HepG2 (cell line): Measurements from ENCODE around the gene DQX1. TPM values are rescaled to one million over a fixed set of nuclear protein-coding genes. Genes with fewer than 3 reads are reported as not detected.

ENCODE experiments used
- AGO2 ChIP-seq: fragments of 200-400 bp; formaldehyde crosslinking; optimal IDR thresholded peaks from 2 replicates; pipeline ENCODE3; 2017; ENCODE audit warnings: mild to moderate bottlenecking, low read depth, low read length, moderate library complexity
- ASH2L ChIP-seq: fragments of 300-600, 200-600 bp; sonication (generic); IDR thresholded peaks from 2 replicates; pipeline ENCODE4 v1.7.0; 2017; ENCODE audit warnings: low read depth, mild to moderate bottlenecking, moderate library complexity, mixed read lengths, low read length; ENCODE audit not compliant: insufficient read length
- CCDC6 ChIP-seq: sonication (generic); formaldehyde crosslinking; IDR thresholded peaks from 2 replicates; pipeline ENCODE4 v1.8.1; 2022; ENCODE audit warnings: mild to moderate bottlenecking, missing genetic modification reagents, moderate library complexity
- DPF2 ChIP-seq: sonication (generic); formaldehyde crosslinking; IDR thresholded peaks from 2 replicates; pipeline ENCODE4 v1.4.0; 2020; ENCODE audit warnings: mild to moderate bottlenecking, low read depth, missing genetic modification reagents, borderline replicate concordance
- FOXA3 ChIP-seq: IDR thresholded peaks from 2 replicates; pipeline ENCODE4 v1.6.1; 2016; ENCODE audit warnings: missing genetic modification reagents, missing compliant biosample characterization
- HDAC1 ChIP-seq: sonication (generic); formaldehyde crosslinking; IDR thresholded peaks from 2 replicates; pipeline ENCODE4 v1.5.1; 2020; ENCODE audit warnings: mild to moderate bottlenecking, missing genetic modification reagents
- NR2F2 ChIP-seq: IDR thresholded peaks from 2 replicates; pipeline ENCODE4 v1.6.1; 2012; ENCODE audit warnings: low read depth, inconsistent platforms, borderline replicate concordance
- PCBP1 ChIP-seq: fragments of 200-400 bp; formaldehyde crosslinking; IDR thresholded peaks from 2 replicates; pipeline ENCODE4 v1.6.1; 2017; ENCODE audit warnings: mild to moderate bottlenecking, low read depth, low read length, borderline replicate concordance
- PHF21A ChIP-seq: sonication (generic); formaldehyde crosslinking; IDR thresholded peaks from 2 replicates; pipeline ENCODE4 v1.5.0; 2020; ENCODE audit warnings: mild to moderate bottlenecking, missing genetic modification reagents
- POLR2A ChIP-seq, 2 experiments: IDR thresholded peaks; 2 replicates each; pipeline ENCODE4 v1.6.1; 2011; ENCODE audit warnings: low read depth in 2 of 2, low read length in 2 of 2, mild to moderate bottlenecking in 1 of 2, moderate library complexity in 1 of 2; ENCODE audit not compliant: insufficient read depth in 1 of 2
- RCOR2 ChIP-seq: IDR thresholded peaks from 2 replicates; pipeline ENCODE4 v1.6.1; 2016; ENCODE audit warnings: missing biosample characterization, missing genetic modification reagents
- RXRB ChIP-seq: IDR thresholded peaks from 2 replicates; pipeline ENCODE4 v1.6.1; 2016; ENCODE audit warnings: borderline replicate concordance, missing genetic modification reagents, missing compliant biosample characterization
- SNAI1 ChIP-seq: sonication (generic); formaldehyde crosslinking; IDR thresholded peaks from 2 replicates; pipeline ENCODE4 v1.5.0; 2020; ENCODE audit warnings: mild to moderate bottlenecking, missing genetic modification reagents, borderline replicate concordance
- XRCC5 ChIP-seq: fragments of 200-400 bp; formaldehyde crosslinking; optimal IDR thresholded peaks from 2 replicates; pipeline ENCODE3; 2017; ENCODE audit warnings: mild to moderate bottlenecking, low read length
- ZBTB1 ChIP-seq: sonication (generic); formaldehyde crosslinking; IDR thresholded peaks from 2 replicates; pipeline ENCODE4 v1.4.0; 2020; ENCODE audit warnings: missing genetic modification reagents, borderline replicate concordance
- ZNF260 ChIP-seq: sonication (generic); formaldehyde crosslinking; IDR thresholded peaks from 2 replicates; pipeline ENCODE4 v1.4.0; 2020; ENCODE audit warnings: missing genetic modification reagents, low read depth, mild to moderate bottlenecking, borderline replicate concordance
- ZNF3 ChIP-seq: IDR thresholded peaks from 2 replicates; pipeline ENCODE4 v1.7.0; 2017; ENCODE audit warnings: inconsistent platforms
- ZNF441 ChIP-seq: sonication (generic); formaldehyde crosslinking; IDR thresholded peaks from 2 replicates; pipeline ENCODE4 v1.7.0; 2021; ENCODE audit warnings: missing genetic modification reagents, borderline replicate concordance
- ZNF841 ChIP-seq: sonication (generic); formaldehyde crosslinking; IDR thresholded peaks from 2 replicates; pipeline ENCODE4 v1.8.1; 2023; ENCODE audit warnings: missing genetic modification reagents, borderline replicate concordance
- polyA plus RNA-seq, 8 experiments: library from polyadenylated mRNA; depleted of rRNA in 3 of 8; stranded (reverse) in 7 of 8; unstranded in 1 of 8; fragments of >200 nt; fragmentation: Illumina TruSeq in 4 of 8; extraction: Trizol in 4 of 8; gene quantifications; 2 replicates each; pipeline versions ENCODE4 v1.2.1 to v1.2.3, GENCODE V29; 2011 to 2016; ENCODE audit warnings: low read depth in 4 of 8, missing spikeins in 1 of 8, mixed read lengths in 1 of 8; ENCODE audit not compliant: insufficient read depth in 1 of 8
- total RNA-seq, 5 experiments: library from RNA; depleted of rRNA; stranded (reverse); fragments of >200 nt; fragmentation: Illumina TruSeq; extraction: Trizol; gene quantifications; 2 replicates each; pipeline ENCODE4 v1.2.3, GENCODE V29; 2016; ENCODE audit warnings: low read depth in 1 of 5
- TF ChIP-seq, protein P1 (sequence below): sonication (generic); formaldehyde crosslinking; IDR thresholded peaks from 2 replicates; pipeline ENCODE4 v1.5.0; 2020; ENCODE audit warnings: missing genetic modification reagents
- TF ChIP-seq, protein P2 (sequence below): sonication (generic); formaldehyde crosslinking; IDR thresholded peaks from 2 replicates; pipeline ENCODE4 v1.4.0; 2020; ENCODE audit warnings: missing genetic modification reagents, borderline replicate concordance
- TF ChIP-seq, protein P3 (sequence below): sonication (generic); formaldehyde crosslinking; IDR thresholded peaks from 2 replicates; pipeline ENCODE4 v1.9.0; 2021; ENCODE audit warnings: missing genetic modification reagents, borderline replicate concordance

Gene DQX1
- total and polyA plus RNA-seq, 2 of the 13 experiments (the other 11 are each of a cell fraction or from before 2014, with no cell fraction given), result 27.6 to 89.8 TPM

DNA sequence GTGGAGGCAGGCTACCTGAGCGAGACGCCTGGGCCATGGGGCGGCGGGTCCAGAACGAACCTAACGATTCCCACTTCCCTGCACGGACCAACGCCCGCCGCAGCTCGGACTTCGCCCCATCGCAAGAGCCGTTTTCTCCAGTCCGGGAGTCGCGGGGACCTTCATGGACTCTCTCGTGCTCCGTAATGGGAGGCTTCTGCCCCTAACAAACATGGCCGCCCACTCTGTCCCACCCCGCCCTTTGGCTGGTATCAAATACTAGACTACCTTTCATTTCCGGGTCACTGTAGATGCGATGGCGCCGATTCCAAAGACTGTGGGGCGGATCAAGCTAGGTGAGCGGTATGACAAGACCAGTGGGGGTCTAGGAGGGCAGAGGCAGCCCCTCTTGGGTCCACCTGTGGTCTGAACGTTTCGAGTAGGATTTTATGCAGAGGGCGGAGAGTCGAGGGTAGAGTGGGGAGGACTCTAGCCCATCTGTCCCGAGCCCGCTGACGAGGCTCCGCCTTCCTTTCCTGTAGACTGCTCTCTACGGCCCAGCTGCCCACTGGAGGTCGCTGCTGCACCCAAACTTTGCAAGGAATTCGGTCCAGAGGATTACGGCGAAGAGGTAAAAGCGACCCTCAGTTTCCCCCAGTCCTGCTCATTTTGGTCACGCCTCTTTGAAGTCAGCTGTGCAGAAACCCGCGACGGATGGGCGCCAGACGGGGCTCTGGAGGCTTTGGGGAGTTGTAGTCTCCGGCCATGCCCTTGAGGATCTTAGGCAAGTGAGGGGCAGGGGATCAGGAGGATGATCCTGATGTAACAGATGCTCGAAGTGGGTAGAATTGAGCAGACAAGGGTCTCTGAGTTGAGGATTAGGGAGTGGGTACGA, 43.0 kb downstream of the DQX1 start, which contains the start of the genes CCDC142 and TTC31 (continued):
- peak; percentile 91 for TF ChIP-seq XRCC5
- peak; percentile 82 for TF ChIP-seq CCDC6 (CRISPR knock-in tag)
- TF ChIP-seq POLR2A (IDR thresholded peaks at IDR 0.05; ENCODE audit: insufficient read depth in 1 of 2, low read depth in 2 of 2, low read length in 2 of 2), result peak; percentile 75 to 89
- TF ChIP-seq FOXA3 (CRISPR knock-in tag), result peak; percentile 43
- 0 out of 2 replicates have a peak, but pooled peaks have one; percentile 23 for TF ChIP-seq ZNF3
- peak; percentile 96 for TF ChIP-seq SNAI1 (CRISPR knock-in tag)
- no peak for TF ChIP-seq ZNF841 (CRISPR knock-in tag)
- TF ChIP-seq, protein P1, sequence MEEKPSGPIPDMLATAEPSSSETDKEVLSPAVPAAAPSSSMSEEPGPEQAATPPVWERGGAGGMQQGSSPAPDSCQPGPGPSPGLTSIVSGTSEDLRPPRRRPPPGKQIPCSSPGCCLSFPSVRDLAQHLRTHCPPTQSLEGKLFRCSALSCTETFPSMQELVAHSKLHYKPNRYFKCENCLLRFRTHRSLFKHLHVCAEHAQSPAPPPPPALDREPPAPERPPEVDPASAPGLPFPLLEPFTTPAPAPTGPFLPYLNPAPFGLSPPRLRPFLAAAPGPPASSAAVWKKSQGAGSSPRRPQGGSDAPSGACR (CRISPR knock-in tag), result peak; percentile 96
- peak; percentile 95 for TF ChIP-seq PHF21A (CRISPR knock-in tag)
- 0 out of 2 replicates have a peak, but pooled peaks have one; percentile 8 for TF ChIP-seq DPF2 (CRISPR knock-in tag)
- peak; percentile 16; the same call in 1 of the 2 replicates for TF ChIP-seq RCOR2 (CRISPR knock-in tag)
- TF ChIP-seq HDAC1 (CRISPR knock-in tag), result peak; percentile 96
- peak; percentile 61 for TF ChIP-seq RXRB (CRISPR knock-in tag)
- TF ChIP-seq PCBP1, result 0 out of 2 replicates have a peak, but pooled peaks have one; percentile 88
- TF ChIP-seq AGO2, result peak; percentile 50
- TF ChIP-seq ZBTB1, result no peak
- TF ChIP-seq NR2F2, result peak; percentile 56; the same call in 1 of the 2 replicates
- no peak for TF ChIP-seq ZNF260 (CRISPR knock-in tag)
- TF ChIP-seq, protein P2, sequence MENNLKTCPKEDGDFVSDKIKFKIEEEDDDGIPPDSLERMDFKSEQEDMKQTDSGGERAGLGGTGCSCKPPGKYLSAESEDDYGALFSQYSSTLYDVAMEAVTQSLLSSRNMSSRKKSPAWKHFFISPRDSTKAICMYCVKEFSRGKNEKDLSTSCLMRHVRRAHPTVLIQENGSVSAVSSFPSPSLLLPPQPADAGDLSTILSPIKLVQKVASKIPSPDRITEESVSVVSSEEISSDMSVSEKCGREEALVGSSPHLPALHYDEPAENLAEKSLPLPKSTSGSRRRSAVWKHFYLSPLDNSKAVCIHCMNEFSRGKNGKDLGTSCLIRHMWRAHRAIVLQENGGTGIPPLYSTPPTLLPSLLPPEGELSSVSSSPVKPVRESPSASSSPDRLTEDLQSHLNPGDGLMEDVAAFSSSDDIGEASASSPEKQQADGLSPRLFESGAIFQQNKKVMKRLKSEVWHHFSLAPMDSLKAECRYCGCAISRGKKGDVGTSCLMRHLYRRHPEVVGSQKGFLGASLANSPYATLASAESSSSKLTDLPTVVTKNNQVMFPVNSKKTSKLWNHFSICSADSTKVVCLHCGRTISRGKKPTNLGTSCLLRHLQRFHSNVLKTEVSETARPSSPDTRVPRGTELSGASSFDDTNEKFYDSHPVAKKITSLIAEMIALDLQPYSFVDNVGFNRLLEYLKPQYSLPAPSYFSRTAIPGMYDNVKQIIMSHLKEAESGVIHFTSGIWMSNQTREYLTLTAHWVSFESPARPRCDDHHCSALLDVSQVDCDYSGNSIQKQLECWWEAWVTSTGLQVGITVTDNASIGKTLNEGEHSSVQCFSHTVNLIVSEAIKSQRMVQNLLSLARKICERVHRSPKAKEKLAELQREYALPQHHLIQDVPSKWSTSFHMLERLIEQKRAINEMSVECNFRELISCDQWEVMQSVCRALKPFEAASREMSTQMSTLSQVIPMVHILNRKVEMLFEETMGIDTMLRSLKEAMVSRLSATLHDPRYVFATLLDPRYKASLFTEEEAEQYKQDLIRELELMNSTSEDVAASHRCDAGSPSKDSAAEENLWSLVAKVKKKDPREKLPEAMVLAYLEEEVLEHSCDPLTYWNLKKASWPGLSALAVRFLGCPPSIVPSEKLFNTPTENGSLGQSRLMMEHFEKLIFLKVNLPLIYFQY (CRISPR knock-in tag), result peak; percentile 20; the same call in 1 of the 2 replicates
- TF ChIP-seq, protein P3, sequence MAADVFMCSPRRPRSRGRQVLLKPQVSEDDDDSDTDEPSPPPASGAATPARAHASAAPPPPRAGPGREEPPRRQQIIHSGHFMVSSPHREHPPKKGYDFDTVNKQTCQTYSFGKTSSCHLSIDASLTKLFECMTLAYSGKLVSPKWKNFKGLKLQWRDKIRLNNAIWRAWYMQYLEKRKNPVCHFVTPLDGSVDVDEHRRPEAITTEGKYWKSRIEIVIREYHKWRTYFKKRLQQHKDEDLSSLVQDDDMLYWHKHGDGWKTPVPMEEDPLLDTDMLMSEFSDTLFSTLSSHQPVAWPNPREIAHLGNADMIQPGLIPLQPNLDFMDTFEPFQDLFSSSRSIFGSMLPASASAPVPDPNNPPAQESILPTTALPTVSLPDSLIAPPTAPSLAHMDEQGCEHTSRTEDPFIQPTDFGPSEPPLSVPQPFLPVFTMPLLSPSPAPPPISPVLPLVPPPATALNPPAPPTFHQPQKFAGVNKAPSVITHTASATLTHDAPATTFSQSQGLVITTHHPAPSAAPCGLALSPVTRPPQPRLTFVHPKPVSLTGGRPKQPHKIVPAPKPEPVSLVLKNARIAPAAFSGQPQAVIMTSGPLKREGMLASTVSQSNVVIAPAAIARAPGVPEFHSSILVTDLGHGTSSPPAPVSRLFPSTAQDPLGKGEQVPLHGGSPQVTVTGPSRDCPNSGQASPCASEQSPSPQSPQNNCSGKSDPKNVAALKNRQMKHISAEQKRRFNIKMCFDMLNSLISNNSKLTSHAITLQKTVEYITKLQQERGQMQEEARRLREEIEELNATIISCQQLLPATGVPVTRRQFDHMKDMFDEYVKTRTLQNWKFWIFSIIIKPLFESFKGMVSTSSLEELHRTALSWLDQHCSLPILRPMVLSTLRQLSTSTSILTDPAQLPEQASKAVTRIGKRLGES (CRISPR knock-in tag), result no peak
- peak; percentile 31 for TF ChIP-seq ZNF441 (CRISPR knock-in tag)
- TF ChIP-seq ASH2L, result peak; percentile 94
